ENCODE data around the gene RBP2.

Gene RBP2

DNA sequence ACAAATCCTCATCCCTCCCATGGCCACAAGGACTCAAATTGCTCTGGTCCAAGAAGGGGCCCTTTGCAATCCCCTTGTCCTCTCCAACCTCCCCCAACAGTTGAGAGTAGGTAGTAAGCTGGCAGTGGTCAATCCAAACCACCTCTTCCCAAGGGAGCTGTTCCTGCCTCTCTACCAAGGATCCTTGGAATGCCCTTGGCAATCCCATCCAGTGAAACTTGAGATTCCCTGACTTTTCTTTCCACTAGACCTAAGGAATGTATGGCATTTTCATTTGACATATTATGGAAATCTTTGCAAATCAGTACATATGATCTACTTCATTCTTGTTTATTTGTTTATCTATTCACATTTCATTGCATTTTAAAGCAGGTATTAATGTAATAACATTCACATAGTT lies 4.8 kb upstream of the RBP2 start:
- TF ChIP-seq, protein P1, sequence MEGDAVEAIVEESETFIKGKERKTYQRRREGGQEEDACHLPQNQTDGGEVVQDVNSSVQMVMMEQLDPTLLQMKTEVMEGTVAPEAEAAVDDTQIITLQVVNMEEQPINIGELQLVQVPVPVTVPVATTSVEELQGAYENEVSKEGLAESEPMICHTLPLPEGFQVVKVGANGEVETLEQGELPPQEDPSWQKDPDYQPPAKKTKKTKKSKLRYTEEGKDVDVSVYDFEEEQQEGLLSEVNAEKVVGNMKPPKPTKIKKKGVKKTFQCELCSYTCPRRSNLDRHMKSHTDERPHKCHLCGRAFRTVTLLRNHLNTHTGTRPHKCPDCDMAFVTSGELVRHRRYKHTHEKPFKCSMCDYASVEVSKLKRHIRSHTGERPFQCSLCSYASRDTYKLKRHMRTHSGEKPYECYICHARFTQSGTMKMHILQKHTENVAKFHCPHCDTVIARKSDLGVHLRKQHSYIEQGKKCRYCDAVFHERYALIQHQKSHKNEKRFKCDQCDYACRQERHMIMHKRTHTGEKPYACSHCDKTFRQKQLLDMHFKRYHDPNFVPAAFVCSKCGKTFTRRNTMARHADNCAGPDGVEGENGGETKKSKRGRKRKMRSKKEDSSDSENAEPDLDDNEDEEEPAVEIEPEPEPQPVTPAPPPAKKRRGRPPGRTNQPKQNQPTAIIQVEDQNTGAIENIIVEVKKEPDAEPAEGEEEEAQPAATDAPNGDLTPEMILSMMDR (IDR thresholded peaks at IDR 0.05; ENCODE audit: low read depth, low read length), result no peak
- DNase-seq (ENCODE audit: extremely low read depth, low read depth), result no peak

DNA sequence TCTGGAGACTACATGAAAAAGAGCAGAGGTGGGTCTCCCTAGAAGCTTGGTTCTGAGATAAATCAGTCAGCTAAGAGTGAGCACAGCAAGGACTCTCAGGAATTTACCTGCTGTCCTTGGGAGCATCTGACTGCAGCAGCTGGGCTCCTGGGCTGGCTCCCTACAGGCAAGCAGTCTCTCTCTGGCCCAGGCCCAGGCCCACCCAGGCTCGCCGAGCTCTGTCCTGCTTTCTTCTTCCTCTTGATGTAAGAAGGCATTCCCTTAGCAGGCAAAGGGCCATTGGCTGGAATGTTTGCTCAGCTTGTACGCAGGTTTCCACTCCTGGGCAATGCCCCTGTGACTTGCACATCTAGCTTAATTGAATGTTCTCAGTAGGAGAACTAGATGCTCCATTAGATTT lies 4.3 kb upstream of the RBP2 start:
- TF ChIP-seq, protein P1 (IDR thresholded peaks at IDR 0.05; ENCODE audit: low read depth, low read length), result no peak
- DNase-seq (ENCODE audit: extremely low read depth, low read depth), result no peak

DNA sequence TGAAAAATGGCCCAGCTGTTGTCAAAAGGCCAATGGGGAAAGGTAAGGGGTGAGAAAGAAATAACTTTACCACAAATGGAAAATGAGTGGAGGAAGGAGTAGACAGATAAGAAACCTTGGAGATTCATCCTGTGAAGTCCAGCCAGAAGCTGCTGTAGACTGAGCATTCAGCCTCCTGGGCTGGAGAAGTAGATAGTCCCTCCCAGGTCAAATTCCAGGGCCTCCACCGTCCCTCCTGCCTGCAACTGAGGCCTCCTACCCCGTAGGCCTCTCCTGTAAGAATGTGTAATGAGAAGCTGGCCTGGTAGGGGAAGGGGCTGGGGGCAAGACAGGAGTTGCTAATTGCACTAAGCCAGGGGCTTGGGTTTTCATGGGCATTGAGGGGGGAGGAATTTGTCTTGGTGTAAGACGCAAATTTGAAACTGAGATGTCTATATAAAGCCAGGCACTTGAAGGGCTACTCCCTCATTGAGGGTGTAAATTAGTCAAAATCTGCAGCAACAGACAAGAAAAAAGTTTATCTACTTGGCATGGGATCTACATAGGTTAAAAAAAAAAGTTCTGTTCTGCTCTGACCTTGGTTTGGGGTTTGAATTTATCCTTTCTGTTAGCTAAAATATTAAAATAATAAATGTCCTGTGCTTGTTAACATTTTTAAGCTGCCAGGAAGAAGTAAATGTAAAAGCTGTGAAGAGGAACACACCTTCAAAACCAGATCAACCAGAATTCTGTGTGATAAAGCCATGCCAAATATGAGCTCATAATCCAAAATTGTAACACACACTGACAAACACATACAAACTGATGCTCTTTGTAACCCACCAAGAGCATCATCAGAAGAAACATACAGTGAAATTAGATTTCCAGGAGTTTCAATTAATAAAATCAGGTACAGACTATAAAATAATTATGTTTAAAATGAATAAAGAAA lies 1.7 kb upstream of the RBP2 start:
- no peak for DNase-seq (ENCODE audit: extremely low read depth, low read depth)
- TF ChIP-seq, protein P1 (IDR thresholded peaks at IDR 0.05; ENCODE audit: low read depth, low read length), result no peak

DNA sequence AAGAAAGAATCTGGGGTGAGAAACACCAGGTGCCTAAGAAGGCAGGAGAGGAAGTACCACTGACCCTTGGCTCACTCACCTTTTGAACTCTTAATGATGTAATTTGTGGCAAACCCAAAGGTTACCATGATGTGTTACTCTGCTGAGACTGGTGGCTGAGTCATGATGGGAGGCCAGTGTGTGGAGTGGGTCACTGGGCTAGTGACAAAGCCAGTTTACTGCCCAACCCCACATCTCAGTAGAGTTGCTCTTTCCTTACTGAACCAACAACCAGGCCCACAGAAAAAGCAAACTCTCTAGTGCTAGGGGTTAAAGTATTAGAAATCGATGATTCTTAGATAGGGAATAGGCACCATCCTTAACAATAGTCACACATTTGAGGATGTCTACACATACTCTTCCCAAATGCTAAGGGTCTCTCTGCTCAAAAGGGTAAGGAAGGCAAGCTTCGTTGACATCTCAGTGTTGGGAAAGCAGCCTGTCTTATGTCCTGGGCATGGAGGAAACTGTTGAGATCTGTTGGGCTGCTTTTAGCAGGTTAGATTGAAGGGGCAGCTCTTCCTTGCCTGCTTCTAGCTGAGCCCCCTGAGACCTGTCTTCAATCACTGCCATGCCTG lies 3.1 kb downstream of the RBP2 start:
- DNase-seq (ENCODE audit: extremely low read depth, low read depth), result no peak
- TF ChIP-seq, protein P1 (IDR thresholded peaks at IDR 0.05; ENCODE audit: low read depth, low read length), result no peak

DNA sequence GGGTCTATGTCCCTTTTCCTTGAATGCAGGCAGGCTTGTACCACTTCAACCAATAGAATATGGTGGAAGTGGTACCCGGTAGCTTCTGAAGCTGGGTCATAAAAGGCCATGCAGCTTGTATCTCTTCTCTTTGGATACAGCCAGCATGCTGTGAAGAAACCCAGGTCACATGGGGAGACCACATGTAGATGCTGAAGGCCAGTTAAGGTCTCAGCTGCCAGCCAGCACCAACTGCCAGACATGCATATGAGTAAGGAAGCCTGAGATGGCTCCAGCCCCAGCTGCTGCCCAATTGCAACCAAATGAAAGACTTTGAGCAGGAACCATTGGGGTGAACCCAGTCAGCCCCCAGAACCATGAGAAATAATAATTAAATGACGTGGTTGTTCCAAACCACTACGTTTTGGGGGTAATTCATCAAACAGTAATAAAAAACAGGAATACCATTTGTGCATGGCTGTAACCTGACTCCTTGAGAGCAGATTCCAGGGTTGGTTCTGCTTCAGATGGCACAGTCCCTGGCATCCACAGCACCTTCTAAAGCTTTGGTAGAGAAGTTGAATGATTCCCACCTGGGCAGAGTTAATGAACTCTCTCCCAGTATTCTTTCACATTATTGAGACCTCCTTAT lies 3.8 kb downstream of the RBP2 start:
- no peak for DNase-seq (ENCODE audit: extremely low read depth, low read depth)
- TF ChIP-seq, protein P1 (IDR thresholded peaks at IDR 0.05; ENCODE audit: low read depth, low read length), result no peak

DNA sequence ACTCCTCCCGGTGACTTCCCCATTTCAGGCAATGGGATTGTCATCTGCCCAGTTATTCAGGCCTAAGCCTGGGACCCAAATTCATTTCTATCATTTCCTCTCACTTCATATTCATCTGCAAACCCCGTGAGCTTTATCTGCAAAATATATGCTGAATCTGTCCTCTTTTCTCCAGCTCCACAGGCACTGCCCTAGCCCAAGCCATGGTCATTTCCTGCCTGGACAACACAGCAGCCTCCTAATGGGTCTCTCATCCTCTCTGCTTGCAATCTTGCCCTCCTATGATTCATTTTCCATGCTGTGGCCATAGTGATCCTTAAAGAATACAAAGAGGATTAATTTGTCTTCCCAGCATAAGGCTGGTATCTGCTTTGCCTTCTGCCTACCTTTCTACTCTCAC lies 6.1 kb downstream of the RBP2 start:
- TF ChIP-seq, protein P1 (IDR thresholded peaks at IDR 0.05; ENCODE audit: low read depth, low read length), result no peak
- no peak for DNase-seq (ENCODE audit: extremely low read depth, low read depth)

DNA sequence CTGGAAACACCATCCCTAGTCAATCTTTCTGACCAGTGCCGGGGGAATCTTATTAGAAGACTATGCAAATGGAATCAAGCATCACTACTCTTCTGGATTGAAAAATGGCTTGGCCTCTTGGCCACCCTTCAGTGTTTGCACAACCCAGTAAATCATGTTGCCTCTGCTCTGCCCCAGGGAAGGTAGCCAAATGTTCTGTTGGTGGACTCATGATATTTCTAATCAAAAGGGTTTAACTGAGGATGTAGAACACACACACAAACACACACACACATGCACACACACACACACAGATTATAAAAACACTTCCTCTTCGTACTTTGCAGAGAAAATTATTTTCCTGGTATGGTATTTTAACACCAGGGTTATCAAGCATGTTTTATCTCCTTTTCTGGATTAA lies 7.9 kb downstream of the RBP2 start:
- TF ChIP-seq, protein P1 (IDR thresholded peaks at IDR 0.05; ENCODE audit: low read depth, low read length), result no peak
- DNase-seq (ENCODE audit: extremely low read depth, low read depth), result no peak
